Measurements from ENCODE around the gene GTF3C4.

GRCh38 chr9:132731230-132731629 lies 61.0 kb downstream of the GTF3C4 start:
- no peak for TF ChIP-seq CTCF (IDR thresholded peaks at IDR 0.05; ENCODE audit: insufficient read depth, low read length, poor library complexity, severe bottlenecking)
- TF ChIP-seq EZH2phosphoT487 (conservative IDR thresholded peaks at IDR 0.05; ENCODE audit: low read length) = no peak

Measured in SU-DHL-6 (cell line).